GM19099 (cell line): ENCODE measurements around the gene TUFT1.

ENCODE experiments used
- POLR2A ChIP-seq: IDR thresholded peaks from 3 replicates; pipeline ENCODE4 v1.6.1; 2011; ENCODE audit warnings: low read depth; ENCODE audit not compliant: insufficient read length; ENCODE audit errors: extremely low read depth

The TUFT1 gene

GRCh38 chr1:151545542-151545941 is 5.4 kb downstream of the TUFT1 start:
- TF ChIP-seq POLR2A: no peak

- no peak for TF ChIP-seq POLR2A
These were observed 6.2 kb downstream of the TUFT1 start for GRCh38 chr1:151546011-151546925.

- TF ChIP-seq POLR2A: no peak
These were observed 7.2 kb downstream of the TUFT1 start for GRCh38 chr1:151547119-151547899.

- no peak for TF ChIP-seq POLR2A
These were observed 7.8 kb downstream of the TUFT1 start for GRCh38 chr1:151547900-151548230.

- TF ChIP-seq POLR2A: no peak
These were observed 9.1 kb downstream of the TUFT1 start for GRCh38 chr1:151549199-151549598.

GRCh38 chr1:151553659-151554058 is 13.6 kb downstream of the TUFT1 start:
- TF ChIP-seq POLR2A: no peak

- no peak for TF ChIP-seq POLR2A
These were observed 15.9 kb downstream of the TUFT1 start for GRCh38 chr1:151556052-151556451.

GRCh38 chr1:151562661-151563060 is 22.6 kb downstream of the TUFT1 start:
- TF ChIP-seq POLR2A: no peak

GRCh38 chr1:151563376-151563775 is 23.3 kb downstream of the TUFT1 start:
- no peak for TF ChIP-seq POLR2A

GRCh38 chr1:151565502-151566189 is 25.5 kb downstream of the TUFT1 start:
- TF ChIP-seq POLR2A: no peak

GRCh38 chr1:151568626-151569088 is 28.5 kb downstream of the TUFT1 start:
- no peak for TF ChIP-seq POLR2A

- TF ChIP-seq POLR2A: no peak
These were observed 30.7 kb downstream of the TUFT1 start for GRCh38 chr1:151570819-151571218.

GRCh38 chr1:151574575-151575529 is 34.7 kb downstream of the TUFT1 start:
- TF ChIP-seq POLR2A: no peak

GRCh38 chr1:151577173-151577572 is 37.1 kb downstream of the TUFT1 start:
- TF ChIP-seq POLR2A: no peak
